ENCODE measurements around the gene PALLD. TPM values are rescaled to one million over a fixed set of nuclear protein-coding genes. Genes with fewer than 3 reads are reported as not detected.

PALLD gene
- polyA plus RNA-seq, 3 donors, result 6.1 to 11.8 (median 9.9) TPM

GRCh38 chr4:168633064-168633463 lies 136.2 kb downstream of the PALLD start:
- H3K4me2 ChIP-seq (replicated peaks; ENCODE audit: extremely low read depth, low read length, poor library complexity, severe bottlenecking), result no peak overlapping the region
- no peak overlapping the region for H2AFZ ChIP-seq (ENCODE audit: insufficient read depth, low read depth, low read length, poor library complexity, severe bottlenecking)
- no CpG with 5 or more reads among the region's 4 CpGs for WGBS (ENCODE audit: insufficient coverage)
- no peaks in the 10 kb centered on the region for H4K20me1 ChIP-seq (ENCODE audit: insufficient read depth, low read length)
- H3K4me3 ChIP-seq (replicated peaks in 1 of 3; ENCODE audit: low read depth in 2 of 3, low read length in 3 of 3), result no peak overlapping the region
- peaks cover 0 to 10% of the 10 kb centered on the region in 2 donors for H3K9me3 ChIP-seq (replicated peaks in 1 of 2; ENCODE audit: control insufficient read depth in 1 of 2, insufficient read depth in 1 of 2, low read length in 2 of 2)
- peaks cover 58 to 68% of the 10 kb centered on the region in 2 donors for H3K27me3 ChIP-seq (ENCODE audit: control insufficient read depth in 2 of 2, insufficient read depth in 2 of 2, low read length in 2 of 2)
- Mint-ChIP-seq H3K27ac (no peak overlapping the region), H3K36me3 (peaks cover 0 to 5% of the 10 kb centered on the region in 2 donors), H3K4me1 (peaks cover 22% of the 10 kb centered on the region), H3K27me3 (ENCODE audit: low read depth in 3 of 3) (peaks cover 60 to 77% (median 67%) of the 10 kb centered on the region in 3 donors), H3K9me3 (peaks cover 0 to 9% (median 0%) of the 10 kb centered on the region in 7 donors), H3K4me3 (peak overlapping the region in 1 of 2 donors; percentile 88)
- no peaks in the 10 kb centered on the region for H3K36me3 ChIP-seq (replicated peaks in 1 of 2; ENCODE audit: control insufficient read depth in 1 of 2, insufficient read depth in 2 of 2, low read length in 2 of 2)
- H3K79me2 ChIP-seq (ENCODE audit: insufficient read depth, low read length), result no peaks in the 10 kb centered on the region
- no peak for DNase-seq
- no peak overlapping the region for H3K27ac ChIP-seq (ENCODE audit: low read depth in 1 of 2, low read length in 2 of 2)
- H3K9ac ChIP-seq (ENCODE audit: insufficient read depth, low read length, poor library complexity, severe bottlenecking), result no peak overlapping the region
- TF ChIP-seq CTCF (IDR thresholded peaks at IDR 0.05), result no peak
- H3K4me1 ChIP-seq (ENCODE audit: control insufficient read depth in 1 of 2, insufficient read depth in 2 of 2, low read length in 2 of 2), result peaks cover 8 to 18% of the 10 kb centered on the region in 2 donors
- intact Hi-C loops (cut with micrococcal nuclease), result no loop called here

- no peak overlapping the region for H3K27ac Mint-ChIP-seq
- H3K36me3 ChIP-seq (replicated peaks in 1 of 2; ENCODE audit: control insufficient read depth in 1 of 2, insufficient read depth in 2 of 2, low read length in 2 of 2), result no peaks in the 10 kb centered on the region
- no peak overlapping the region for H3K4me2 ChIP-seq (replicated peaks; ENCODE audit: extremely low read depth, low read length, poor library complexity, severe bottlenecking)
- H3K9me3 Mint-ChIP-seq, result peaks cover 0 to 9% (median 0%) of the 10 kb centered on the region in 7 donors
- DNase-seq, result no peak
- H3K9ac ChIP-seq (ENCODE audit: insufficient read depth, low read length, poor library complexity, severe bottlenecking), result no peak overlapping the region
- H3K79me2 ChIP-seq (ENCODE audit: insufficient read depth, low read length), result no peaks in the 10 kb centered on the region
- no peak overlapping the region for H2AFZ ChIP-seq (ENCODE audit: insufficient read depth, low read depth, low read length, poor library complexity, severe bottlenecking)
- TF ChIP-seq CTCF (IDR thresholded peaks at IDR 0.05), result no peak
- peaks cover 0 to 10% of the 10 kb centered on the region in 2 donors for H3K9me3 ChIP-seq (replicated peaks in 1 of 2; ENCODE audit: control insufficient read depth in 1 of 2, insufficient read depth in 1 of 2, low read length in 2 of 2)
- intact Hi-C loops (cut with micrococcal nuclease), result no loop called here
- peaks cover 8 to 18% of the 10 kb centered on the region in 2 donors for H3K4me1 ChIP-seq (ENCODE audit: control insufficient read depth in 1 of 2, insufficient read depth in 2 of 2, low read length in 2 of 2)
- H3K4me3 Mint-ChIP-seq, result peak overlapping the region in 1 of 2 donors; percentile 51
- H3K4me3 ChIP-seq (replicated peaks in 1 of 3; ENCODE audit: low read depth in 2 of 3, low read length in 3 of 3), result no peak overlapping the region
- H3K4me1 Mint-ChIP-seq, result peaks cover 22% of the 10 kb centered on the region
- WGBS (ENCODE audit: insufficient coverage), result no CpG with 5 or more reads among the region's 1 CpG
- no peaks in the 10 kb centered on the region for H4K20me1 ChIP-seq (ENCODE audit: insufficient read depth, low read length)
- H3K36me3 Mint-ChIP-seq, result peaks cover 0 to 5% of the 10 kb centered on the region in 2 donors
- no peak overlapping the region for H3K27ac ChIP-seq (ENCODE audit: low read depth in 1 of 2, low read length in 2 of 2)
- H3K27me3 ChIP-seq (ENCODE audit: control insufficient read depth in 2 of 2, insufficient read depth in 2 of 2, low read length in 2 of 2), result peaks cover 58 to 68% of the 10 kb centered on the region in 2 donors
- peaks cover 60 to 75% (median 67%) of the 10 kb centered on the region in 3 donors for H3K27me3 Mint-ChIP-seq (ENCODE audit: low read depth in 3 of 3)
These were observed 136.6 kb downstream of the PALLD start for GRCh38 chr4:168633496-168633895.

Data from CD14-positive monocyte (primary cell).